ENCODE results near the gene RIT1.

RIT1 gene

DNA sequence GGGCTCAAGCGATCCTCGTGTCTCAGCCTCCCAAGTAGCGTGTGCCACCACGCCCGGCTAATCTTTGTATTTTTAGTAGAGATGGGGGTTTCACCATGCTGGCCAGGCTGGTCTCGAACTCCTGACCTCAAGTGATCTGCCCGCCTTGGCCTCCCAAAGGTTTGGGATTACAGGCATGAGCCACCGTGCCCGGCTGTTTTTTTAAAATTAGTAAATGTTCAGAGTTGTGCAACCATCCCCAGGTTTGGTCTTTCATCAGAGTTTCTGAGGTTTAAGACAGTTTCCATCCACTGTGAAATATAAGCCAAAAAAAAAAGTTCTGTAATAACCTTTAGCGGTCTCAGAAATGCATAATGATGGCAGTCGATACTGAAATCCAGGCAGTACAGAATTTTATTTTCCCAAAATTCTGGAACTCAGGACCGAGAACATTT, 52.3 kb downstream of the RIT1 start:
- peak overlapping the region; percentile 73 for H3K4me3 ChIP-seq (ENCODE audit: low read depth, low read length)
- DNase-seq (ENCODE audit: low read depth), result no peak

DNA sequence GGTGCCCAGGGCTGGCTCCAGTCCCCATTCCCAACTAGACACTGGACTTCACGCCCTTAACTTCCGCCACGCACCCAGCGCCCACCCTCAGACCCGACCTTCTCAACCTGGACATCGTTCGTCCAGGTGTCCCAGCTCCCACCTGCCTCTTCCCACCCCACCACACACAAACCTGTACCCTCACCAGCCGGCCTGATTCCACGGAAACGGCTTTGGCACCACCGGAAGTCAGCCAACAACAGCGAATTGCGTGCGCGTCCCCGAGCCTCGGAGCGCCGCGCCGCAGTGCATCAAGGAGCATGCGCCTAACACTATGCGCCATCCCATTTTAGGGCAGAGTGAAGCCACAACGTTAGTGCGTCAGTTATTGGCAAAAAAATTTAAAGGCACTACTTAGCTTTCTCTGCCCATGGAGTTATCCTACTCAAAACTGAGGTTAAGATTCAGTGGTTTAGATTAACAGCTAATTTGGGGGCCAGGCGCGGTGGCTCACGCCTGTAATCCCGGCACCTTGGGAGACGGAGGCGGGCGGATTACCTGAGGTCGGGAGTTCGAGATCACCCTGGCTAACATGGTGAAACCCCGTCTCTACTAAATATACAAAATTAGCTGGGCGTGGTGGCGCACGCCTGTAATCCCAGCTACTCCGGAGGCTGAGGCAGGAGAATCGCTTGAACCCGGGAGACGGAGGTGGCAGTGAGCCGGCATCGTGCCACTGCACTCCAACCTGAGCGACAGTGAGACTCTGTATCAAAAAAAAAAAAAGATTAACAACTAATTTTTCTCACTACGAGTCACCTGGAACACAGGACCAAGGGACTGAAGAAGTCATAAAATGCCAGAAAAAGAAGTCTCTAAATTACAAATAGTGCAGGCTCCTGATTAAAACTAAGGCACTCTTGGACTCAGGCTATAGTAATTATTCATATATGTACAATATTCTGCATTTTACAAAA, 53.9 kb downstream of the RIT1 start, which contains the start of gene GON4L:
GON4L (minus strand) TSS at position 240 of the 956 bp plus-strand sequence. CDS start 3,434 bp downstream, outside the sequence.
- DNase-seq (ENCODE audit: low read depth), result peak; percentile 83
- TF ChIP-seq, protein P1, sequence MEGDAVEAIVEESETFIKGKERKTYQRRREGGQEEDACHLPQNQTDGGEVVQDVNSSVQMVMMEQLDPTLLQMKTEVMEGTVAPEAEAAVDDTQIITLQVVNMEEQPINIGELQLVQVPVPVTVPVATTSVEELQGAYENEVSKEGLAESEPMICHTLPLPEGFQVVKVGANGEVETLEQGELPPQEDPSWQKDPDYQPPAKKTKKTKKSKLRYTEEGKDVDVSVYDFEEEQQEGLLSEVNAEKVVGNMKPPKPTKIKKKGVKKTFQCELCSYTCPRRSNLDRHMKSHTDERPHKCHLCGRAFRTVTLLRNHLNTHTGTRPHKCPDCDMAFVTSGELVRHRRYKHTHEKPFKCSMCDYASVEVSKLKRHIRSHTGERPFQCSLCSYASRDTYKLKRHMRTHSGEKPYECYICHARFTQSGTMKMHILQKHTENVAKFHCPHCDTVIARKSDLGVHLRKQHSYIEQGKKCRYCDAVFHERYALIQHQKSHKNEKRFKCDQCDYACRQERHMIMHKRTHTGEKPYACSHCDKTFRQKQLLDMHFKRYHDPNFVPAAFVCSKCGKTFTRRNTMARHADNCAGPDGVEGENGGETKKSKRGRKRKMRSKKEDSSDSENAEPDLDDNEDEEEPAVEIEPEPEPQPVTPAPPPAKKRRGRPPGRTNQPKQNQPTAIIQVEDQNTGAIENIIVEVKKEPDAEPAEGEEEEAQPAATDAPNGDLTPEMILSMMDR (IDR thresholded peaks at IDR 0.05; ENCODE audit: low read depth, low read length, missing control alignments), result no peak
- peak within 1 kb of the TSS; percentile 73 for H3K4me3 ChIP-seq (ENCODE audit: low read depth, low read length)

More for the DNA sequence above, 52.3 kb downstream of the RIT1 start:
- TF ChIP-seq, protein P1 (IDR thresholded peaks at IDR 0.05; ENCODE audit: low read depth, low read length, missing control alignments), result no peak

DNA sequence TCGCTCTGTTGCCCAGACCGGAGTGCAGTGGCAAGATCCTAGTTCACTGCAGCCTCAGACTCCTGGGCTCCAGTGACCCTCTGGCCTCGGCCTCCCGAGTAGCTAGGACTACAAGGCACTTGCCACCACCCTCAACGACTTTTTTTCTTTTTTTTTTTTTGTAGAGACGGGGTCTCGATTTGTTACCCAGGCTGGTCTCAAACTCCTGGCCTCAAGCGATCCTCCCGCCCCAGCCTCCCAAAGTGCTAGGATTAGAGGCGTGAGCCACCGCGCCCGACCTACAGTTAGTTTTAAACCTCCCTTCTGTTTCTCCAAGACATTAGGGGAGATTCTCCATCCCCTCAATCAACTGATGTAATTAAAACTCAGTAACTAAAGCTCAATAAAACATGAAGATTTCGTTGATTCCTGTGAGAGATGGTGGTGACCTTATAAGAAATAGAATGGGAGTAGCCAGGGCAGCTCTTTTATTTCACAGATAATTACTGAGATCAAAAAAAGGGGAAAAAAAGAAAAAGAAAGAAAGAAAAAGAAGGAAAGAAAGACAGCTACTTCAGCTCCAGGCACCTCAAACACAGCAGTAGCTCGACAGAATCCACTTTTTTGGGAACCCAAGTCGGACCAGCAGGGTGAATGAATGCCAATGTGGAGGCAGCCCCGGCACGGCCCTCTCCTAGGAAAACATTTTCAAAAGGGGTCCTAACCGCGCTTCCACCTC, 54.7 kb downstream of the RIT1 start:
- TF ChIP-seq, protein P1 (IDR thresholded peaks at IDR 0.05; ENCODE audit: low read depth, low read length, missing control alignments), result no peak
- H3K4me3 ChIP-seq (ENCODE audit: low read depth, low read length), result peak overlapping the region; percentile 73
- DNase-seq (ENCODE audit: low read depth), result no peak

DNA sequence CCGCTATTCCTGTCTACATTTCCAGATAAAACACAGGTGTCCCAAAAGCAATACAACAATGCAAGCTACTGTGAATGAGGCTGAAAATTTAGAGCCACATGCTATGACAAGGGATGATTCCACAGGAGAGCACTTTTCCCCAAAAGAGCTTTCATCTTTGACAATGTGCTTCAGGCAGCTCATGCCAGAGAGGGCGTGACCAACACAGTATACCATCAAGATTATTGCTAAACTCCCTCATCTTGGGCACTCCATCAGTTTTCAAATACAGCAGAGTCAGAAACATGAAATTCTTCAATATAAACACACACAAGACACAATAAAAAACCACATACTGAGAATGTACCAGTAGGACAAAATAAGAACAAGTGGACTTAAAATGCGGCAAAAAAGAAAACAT, 60.8 kb downstream of the RIT1 start:
- no peak overlapping the region for H3K4me3 ChIP-seq (ENCODE audit: low read depth, low read length)
- TF ChIP-seq, protein P1 (IDR thresholded peaks at IDR 0.05; ENCODE audit: low read depth, low read length, missing control alignments), result no peak
- no peak for DNase-seq (ENCODE audit: low read depth)

DNA sequence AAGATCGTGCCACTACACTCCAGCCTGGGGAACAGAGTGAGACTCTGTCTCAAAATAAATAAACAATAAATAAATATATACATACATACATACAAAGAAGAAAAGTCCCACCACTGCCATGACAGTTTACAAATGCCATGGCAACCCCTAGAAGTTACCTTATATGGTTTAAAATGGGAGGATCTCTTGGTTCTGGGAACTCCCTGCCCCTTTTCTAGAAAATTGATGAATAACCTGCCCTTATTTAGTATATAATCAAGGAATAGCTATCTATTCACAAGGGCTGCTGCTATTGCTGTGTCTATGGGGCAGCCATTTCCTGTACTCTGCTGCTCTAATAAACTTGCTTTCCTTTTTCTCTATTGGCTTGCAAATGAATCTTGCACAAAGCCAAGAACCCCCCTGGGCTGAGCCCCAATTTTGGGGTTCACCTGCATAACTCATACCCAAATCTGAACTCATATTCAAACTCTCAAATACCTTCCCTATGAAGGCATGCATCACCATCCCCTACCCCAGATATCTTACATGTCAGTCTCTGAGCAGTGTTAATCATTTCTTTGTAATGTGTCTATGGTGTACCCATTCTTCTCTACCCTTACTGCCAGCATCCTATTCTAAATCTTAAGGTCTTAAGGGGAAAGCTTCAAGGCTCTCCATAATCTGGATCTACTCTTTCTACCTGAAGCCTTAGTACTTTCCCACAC, 63.2 kb downstream of the RIT1 start:
- DNase-seq (ENCODE audit: low read depth), result no peak
- no peak overlapping the region for H3K4me3 ChIP-seq (ENCODE audit: low read depth, low read length)
- TF ChIP-seq, protein P1 (IDR thresholded peaks at IDR 0.05; ENCODE audit: low read depth, low read length, missing control alignments), result no peak

Measured in GM12864 (cell line).